Stimulated activated memory B cell treated with anti-CD40 and anti-IgM and Interleukin-4, amounts not matched to agents 10 μg/mL and 1 μg/mL and 100 μg/mL, for 72 hours (primary cell): ENCODE data around the gene RASSF4.
"Not testable (repeated sequence)": the region's sequence is repeated elsewhere in the genome, so short reads cannot be mapped to it uniquely, and the experiment has no call there.

Experiments used
- ATAC-seq: fragments of 150-1000 bp; cut with Tn5 transposase; 2 replicates; pipeline ENCODE4 v1.10.0; 2021
- H3K27ac Mint-ChIP-seq: one replicate; pipeline ENCODE4 v1.8.0; 2022; ENCODE audit warnings: mild to moderate bottlenecking, mixed read lengths
- H3K27me3 Mint-ChIP-seq: one replicate; pipeline ENCODE4 v1.8.0; 2022; ENCODE audit warnings: mixed read lengths
- H3K36me3 Mint-ChIP-seq: one replicate; pipeline ENCODE4 v1.8.0; 2022; ENCODE audit warnings: mixed read lengths
- H3K4me1 Mint-ChIP-seq: one replicate; pipeline ENCODE4 v1.8.0; 2022; ENCODE audit warnings: mixed read lengths
- H3K4me3 Mint-ChIP-seq: one replicate; pipeline ENCODE4 v1.8.0; 2022; ENCODE audit warnings: mild to moderate bottlenecking, moderate library complexity, mixed read lengths
- H3K9me3 Mint-ChIP-seq: one replicate; pipeline ENCODE4 v1.8.0; 2022; ENCODE audit warnings: mixed read lengths

RASSF4 gene

DNA sequence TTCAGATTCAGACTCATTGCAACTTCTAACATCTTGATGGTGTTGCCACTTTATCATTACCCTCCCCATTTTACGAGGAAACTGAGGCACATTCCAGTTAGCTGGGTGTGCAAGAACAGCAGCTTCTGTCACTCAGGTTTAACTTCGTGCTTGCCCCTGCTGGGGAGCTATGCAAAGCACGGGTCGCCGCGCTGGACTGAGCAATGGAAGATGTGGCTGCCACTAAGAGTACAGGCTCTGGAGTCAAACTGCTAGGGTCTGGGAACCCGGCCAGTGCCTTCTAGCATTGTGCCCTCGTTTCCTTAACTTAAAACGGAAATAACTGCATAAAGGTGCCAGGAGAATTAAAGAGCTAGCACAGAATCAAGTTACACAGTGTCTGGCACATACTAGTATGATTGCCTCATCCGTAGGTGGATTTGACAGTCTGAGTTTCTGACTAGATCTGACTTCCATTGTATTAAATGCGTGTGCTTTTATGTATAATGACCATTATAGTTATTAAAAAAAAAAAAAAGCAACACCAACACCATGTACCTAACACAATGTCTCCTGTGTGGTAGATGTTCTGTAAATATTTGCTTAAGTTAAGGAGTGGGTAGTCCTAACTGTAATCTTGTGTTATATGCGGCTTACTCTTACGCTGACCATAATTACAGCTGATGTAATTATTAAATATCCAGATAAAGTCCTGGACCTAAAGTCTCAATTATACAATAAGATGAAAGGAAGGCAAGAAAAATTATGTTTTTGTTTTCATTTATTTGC, 42.0 kb downstream of the RASSF4 start:
- ATAC-seq = peak; percentile 83
- H3K9me3 Mint-ChIP-seq = peaks cover 2% of the 10 kb centered on the region
- H3K36me3 Mint-ChIP-seq = peaks cover 37% of the 10 kb centered on the region
- H3K27ac Mint-ChIP-seq = peak overlapping the region; percentile 95
- H3K4me3 Mint-ChIP-seq = peak overlapping the region; percentile 83
- no peaks in the 10 kb centered on the region for H3K27me3 Mint-ChIP-seq
- H3K4me1 Mint-ChIP-seq = peaks cover 20% of the 10 kb centered on the region

DNA sequence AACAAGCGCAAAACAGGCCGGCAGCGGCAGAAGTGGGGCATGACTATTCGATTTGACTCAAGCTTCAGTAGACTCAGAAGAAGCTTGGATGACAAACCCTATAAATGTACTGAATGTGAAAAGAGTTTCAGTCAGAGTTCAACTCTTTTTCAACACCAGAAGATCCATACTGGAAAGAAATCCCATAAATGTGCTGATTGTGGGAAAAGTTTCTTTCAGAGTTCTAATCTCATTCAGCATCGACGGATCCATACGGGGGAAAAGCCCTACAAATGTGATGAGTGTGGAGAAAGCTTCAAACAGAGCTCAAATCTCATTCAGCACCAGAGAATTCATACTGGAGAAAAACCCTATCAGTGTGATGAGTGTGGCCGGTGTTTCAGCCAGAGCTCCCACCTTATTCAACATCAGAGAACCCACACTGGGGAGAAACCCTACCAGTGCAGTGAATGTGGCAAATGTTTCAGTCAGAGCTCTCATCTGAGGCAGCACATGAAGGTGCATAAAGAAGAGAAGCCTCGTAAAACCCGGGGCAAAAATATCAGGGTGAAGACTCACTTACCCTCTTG, 43.9 kb downstream of the RASSF4 start:
- no peak for ATAC-seq
- Mint-ChIP-seq H3K9me3 (peaks cover 2% of the 10 kb centered on the region), H3K27me3 (no peaks in the 10 kb centered on the region), H3K4me1 (peaks cover 20% of the 10 kb centered on the region), H3K4me3 (no peak overlapping the region), H3K27ac (no peak overlapping the region), H3K36me3 (peaks cover 37% of the 10 kb centered on the region)

DNA sequence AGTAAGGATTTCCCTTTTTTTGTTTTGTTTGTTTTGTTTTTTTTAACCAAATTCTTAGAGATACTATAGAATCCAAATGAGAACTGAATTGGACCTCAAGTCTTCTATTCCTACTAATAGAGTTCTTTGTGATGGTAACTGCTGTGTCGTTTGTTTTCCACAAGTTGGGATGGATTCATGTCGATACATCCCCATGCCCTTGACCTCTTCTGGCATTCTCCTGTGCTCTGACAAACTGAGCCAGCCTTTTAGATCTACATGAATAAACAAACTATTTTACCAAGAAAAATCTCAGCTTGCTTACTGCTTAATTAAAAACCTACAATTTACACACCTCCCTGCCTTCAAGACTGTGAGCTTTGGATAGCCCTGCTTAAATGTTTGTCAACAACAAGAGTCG, 45.1 kb downstream of the RASSF4 start:
- Mint-ChIP-seq H3K27me3 (no peaks in the 10 kb centered on the region), H3K9me3 (peaks cover 2% of the 10 kb centered on the region), H3K4me1 (peaks cover 18% of the 10 kb centered on the region), H3K27ac (no peak overlapping the region), H3K36me3 (peaks cover 37% of the 10 kb centered on the region), H3K4me3 (no peak overlapping the region)
- ATAC-seq = no peak

DNA sequence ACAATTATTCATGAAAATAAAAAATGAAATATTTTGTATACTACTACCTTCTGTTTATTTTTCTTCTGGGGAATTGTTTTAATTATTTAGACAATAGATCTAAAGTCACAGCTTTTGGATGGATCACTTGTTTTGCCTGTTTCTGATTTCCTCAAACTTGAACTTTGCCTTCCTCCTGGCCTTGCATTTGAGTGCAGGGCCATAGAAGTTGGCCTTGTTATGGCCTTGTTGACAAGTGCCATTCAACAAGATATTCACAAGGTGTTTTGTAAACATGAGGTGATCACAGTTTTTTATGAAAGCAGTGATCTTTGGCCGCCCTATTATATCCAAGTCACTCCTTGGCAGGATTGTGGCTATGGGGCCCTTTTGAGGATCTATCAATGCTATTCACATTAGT, 45.7 kb downstream of the RASSF4 start:
- H3K27ac Mint-ChIP-seq = no peak overlapping the region
- ATAC-seq = no peak
- H3K9me3 Mint-ChIP-seq = peaks cover 2% of the 10 kb centered on the region
- H3K27me3 Mint-ChIP-seq = no peaks in the 10 kb centered on the region
- peaks cover 11% of the 10 kb centered on the region for H3K4me1 Mint-ChIP-seq
- no peak overlapping the region for H3K4me3 Mint-ChIP-seq
- H3K36me3 Mint-ChIP-seq = peaks cover 37% of the 10 kb centered on the region

DNA sequence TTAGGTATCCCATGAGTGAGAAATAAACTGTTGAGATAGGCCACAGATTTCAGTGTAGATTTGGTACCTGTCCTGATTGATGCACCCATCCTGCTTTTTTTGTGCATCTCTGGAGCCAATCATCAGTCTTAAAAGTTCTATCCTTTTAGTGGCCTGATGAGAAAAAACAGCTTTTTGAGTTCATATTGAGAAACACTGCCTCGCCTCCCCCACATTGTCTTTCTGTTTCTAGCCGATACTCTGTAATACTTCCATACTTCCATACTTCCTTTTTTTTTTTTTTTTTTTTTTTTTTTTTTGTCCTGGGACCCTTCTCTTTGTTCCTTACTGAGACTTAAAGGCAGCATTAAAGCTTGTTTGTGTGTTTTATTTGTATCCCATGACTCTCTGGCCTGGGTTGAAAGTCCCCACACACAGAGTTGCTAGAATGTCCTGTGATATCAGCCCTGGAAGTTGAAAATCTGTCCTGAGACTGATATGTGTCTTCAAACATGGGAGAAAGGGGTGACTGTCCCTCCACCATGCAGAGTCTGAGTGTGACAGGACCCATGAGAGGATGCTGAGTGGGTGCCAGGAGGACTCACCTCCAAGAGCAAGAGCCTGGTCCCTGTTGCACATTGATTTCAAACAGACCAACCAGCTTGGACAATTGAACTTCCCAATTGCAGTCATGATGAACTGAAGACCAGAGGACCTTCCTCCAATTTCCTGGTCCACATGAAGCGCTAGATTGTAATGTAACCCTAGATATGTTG, 46.9 kb downstream of the RASSF4 start:
- Mint-ChIP-seq H3K4me1 (peaks cover 8% of the 10 kb centered on the region), H3K27ac (no peak overlapping the region), H3K4me3 (no peak overlapping the region), H3K36me3 (peaks cover 37% of the 10 kb centered on the region), H3K9me3 (peaks cover 2% of the 10 kb centered on the region), H3K27me3 (no peaks in the 10 kb centered on the region)
- no peak for ATAC-seq

DNA sequence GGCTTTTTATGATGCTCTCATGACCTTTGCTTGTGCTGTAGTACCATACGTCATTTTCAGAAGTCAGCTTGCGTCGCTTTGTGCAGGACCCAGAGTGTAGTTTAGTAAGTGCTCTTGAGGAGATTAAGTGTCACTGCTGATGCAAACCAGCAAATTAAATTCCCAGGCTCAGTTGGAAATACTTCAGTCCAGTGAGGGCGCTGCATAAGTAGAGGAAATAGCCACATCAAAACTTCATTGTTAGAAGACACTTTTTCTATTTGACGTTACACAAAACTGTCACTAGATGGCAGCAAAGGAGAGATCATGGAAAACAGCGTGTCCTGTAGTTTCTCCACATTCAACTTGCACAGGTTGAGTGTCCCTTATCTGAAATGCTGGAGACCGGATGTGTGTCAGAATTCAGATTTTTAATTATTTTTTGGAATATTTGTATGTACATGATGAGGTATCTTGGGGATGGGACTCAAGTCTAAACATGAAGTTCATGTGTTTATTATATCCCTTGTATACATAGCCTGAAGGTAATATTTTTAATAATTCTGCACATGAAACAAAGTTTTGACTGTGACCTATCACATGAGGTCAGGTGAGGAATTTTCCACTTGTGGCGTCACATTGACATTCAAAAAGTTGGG, 49.0 kb downstream of the RASSF4 start:
- Mint-ChIP-seq H3K4me3 (no peak overlapping the region), H3K27me3 (no peaks in the 10 kb centered on the region), H3K27ac (no peak overlapping the region), H3K36me3 (peaks cover 22% of the 10 kb centered on the region), H3K4me1 (no peaks in the 10 kb centered on the region), H3K9me3 (no peaks in the 10 kb centered on the region)
- peak; percentile 56 for ATAC-seq

DNA sequence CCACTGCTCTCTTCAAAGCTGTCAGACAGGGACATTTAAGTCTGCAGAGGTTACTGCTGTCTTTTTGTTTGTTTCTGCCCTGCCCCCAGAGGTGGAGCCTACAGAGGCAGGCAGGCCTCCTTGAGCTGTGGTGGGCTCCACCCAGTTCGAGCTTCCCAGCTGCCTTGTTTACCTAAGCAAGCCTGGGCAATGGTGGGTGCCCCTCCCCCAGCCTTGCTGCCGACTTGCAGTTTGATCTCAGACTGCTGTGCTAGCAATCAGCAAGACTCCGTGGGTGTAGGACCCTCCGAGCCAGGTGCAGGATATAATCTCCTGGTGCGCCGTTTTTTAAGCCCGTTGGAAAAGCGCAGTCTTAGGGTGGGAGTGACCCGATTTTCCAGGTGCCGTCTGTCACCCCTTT, 55.0 kb downstream of the RASSF4 start:
- not testable (repeated sequence) for H3K9me3 Mint-ChIP-seq

DNA sequence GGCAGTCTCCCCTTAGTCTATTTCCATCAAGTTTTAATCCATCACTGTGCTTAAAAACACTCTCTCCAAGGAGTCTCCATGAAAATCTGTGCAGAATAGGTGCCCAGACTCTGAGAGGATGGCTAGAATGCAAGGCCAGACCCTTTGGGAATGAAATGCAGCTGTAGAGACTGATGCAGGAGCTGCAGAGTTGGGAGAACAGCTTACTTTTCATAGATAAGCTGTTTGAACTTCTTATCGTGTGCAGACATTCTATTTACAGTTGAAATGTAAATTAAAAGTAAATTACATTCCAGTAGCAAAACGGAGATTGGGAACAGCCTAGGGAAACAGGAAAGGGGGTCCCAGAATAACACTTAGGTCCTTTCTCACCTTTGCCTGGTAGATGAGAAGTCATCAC, 56.0 kb downstream of the RASSF4 start:
- H3K27ac Mint-ChIP-seq = no peak overlapping the region
- no peak for ATAC-seq
- no peaks in the 10 kb centered on the region for H3K27me3 Mint-ChIP-seq
- H3K4me3 Mint-ChIP-seq = no peak overlapping the region
- H3K36me3 Mint-ChIP-seq = no peaks in the 10 kb centered on the region
- H3K4me1 Mint-ChIP-seq = no peaks in the 10 kb centered on the region
- H3K9me3 Mint-ChIP-seq = no peaks in the 10 kb centered on the region

More for the DNA sequence above, 55.0 kb downstream of the RASSF4 start:
- not testable (repeated sequence) for H3K4me1 Mint-ChIP-seq, ATAC-seq, H3K27ac Mint-ChIP-seq, H3K4me3 Mint-ChIP-seq, H3K27me3 Mint-ChIP-seq, H3K36me3 Mint-ChIP-seq

DNA sequence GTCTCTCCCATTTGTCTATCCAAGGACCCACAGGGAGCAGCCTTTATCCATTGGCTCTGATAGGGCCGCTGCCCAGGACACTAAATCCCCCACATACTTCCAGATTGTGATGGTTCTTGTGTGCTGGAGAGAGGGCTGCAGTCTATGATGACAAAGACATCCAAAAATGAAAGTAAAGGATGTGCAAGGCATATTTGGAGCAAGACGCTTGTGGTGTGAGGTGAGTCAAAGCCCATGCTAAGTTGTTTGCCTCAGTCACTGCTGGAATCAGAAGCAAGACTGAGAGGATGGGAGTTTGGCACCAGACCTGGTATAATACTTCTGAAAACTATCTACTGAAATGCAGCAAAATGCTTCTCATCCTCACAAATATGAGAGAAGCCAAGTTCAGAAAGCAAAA, 63.8 kb downstream of the RASSF4 start:
- Mint-ChIP-seq H3K36me3 (peaks cover 9% of the 10 kb centered on the region), H3K9me3 (peaks cover 10% of the 10 kb centered on the region), H3K4me3 (no peak overlapping the region), H3K27ac (no peak overlapping the region), H3K27me3 (no peaks in the 10 kb centered on the region), H3K4me1 (no peaks in the 10 kb centered on the region)
- no peak for ATAC-seq

DNA sequence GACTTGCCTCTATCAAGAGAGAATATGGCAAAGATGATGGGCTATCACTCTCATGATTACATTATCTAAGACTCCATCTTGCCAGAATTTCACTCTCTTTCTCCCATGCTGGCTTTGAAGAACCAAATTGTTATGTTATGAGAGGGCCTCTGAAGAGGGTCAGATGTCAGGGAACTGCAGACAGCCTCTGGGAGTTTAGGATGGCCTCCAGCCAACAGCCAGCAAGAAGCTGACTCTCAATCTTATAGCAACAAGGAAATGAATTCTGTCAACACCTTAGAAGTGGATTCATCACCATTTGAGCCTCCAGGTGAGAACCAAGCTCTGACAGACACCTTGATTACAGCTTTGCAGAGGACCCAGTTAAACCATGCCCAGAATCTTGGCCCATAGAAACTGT, 74.7 kb downstream of the RASSF4 start:
- ATAC-seq = no peak
- H3K27ac Mint-ChIP-seq = no peak overlapping the region
- H3K4me3 Mint-ChIP-seq = no peak overlapping the region
- H3K27me3 Mint-ChIP-seq = peaks cover 35% of the 10 kb centered on the region
- H3K36me3 Mint-ChIP-seq = peaks cover 6% of the 10 kb centered on the region
- no peaks in the 10 kb centered on the region for H3K4me1 Mint-ChIP-seq
- peaks cover 21% of the 10 kb centered on the region for H3K9me3 Mint-ChIP-seq

DNA sequence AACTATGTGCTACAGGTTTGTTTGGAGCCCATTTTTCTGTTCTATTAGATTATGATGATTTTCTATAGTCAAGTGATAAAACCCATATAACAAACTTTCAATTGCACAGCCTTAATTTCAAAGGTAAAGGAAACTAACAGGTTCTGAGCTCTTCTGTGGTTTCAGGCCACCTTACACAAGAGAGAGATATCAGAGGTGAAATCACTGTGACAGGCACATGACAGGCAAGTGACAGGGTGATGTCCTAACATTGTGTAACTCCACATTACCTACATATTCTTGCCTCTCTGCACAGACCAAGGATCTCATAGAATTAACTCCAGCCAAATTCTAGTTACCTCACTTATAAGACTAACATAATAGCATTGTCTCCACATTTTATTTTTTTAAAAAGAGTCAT, 76.1 kb downstream of the RASSF4 start:
- Mint-ChIP-seq H3K27me3 (peaks cover 35% of the 10 kb centered on the region), H3K4me1 (no peaks in the 10 kb centered on the region), H3K9me3 (peaks cover 14% of the 10 kb centered on the region), H3K4me3 (no peak overlapping the region), H3K27ac (no peak overlapping the region), H3K36me3 (peaks cover 6% of the 10 kb centered on the region)
- no peak for ATAC-seq

DNA sequence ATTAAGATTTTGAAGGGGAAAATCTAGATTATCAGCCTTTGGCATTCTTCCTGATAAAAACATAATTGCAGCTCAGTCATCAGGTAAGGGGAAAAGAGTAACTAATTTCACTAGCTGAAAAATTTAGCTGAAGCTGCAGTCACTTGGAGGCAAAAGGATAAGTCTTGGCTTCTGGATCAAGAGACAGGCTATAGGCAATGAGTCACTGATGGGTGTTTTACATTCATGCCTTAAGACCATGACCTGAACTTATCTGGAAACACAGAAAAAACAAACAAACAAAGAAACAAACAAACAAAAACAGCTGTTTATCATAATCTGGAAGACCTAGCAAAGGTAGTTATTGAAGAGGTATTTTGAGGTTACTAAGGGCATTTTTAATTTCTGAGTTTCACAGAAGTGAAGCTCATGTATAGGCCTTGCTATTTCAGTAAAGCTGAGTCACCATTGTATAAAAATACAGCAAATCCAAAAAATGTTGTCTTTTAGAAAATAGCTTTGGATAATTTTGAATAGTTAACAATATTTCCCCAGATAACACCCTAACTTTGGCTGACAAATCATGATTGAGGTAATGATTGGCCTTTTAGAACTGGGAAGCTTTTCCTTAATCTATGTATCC, 81.4 kb downstream of the RASSF4 start:
- Mint-ChIP-seq H3K9me3 (no peaks in the 10 kb centered on the region), H3K4me1 (no peaks in the 10 kb centered on the region), H3K27ac (no peak overlapping the region), H3K27me3 (peaks cover 26% of the 10 kb centered on the region), H3K4me3 (no peak overlapping the region), H3K36me3 (no peaks in the 10 kb centered on the region)
- no peak for ATAC-seq

DNA sequence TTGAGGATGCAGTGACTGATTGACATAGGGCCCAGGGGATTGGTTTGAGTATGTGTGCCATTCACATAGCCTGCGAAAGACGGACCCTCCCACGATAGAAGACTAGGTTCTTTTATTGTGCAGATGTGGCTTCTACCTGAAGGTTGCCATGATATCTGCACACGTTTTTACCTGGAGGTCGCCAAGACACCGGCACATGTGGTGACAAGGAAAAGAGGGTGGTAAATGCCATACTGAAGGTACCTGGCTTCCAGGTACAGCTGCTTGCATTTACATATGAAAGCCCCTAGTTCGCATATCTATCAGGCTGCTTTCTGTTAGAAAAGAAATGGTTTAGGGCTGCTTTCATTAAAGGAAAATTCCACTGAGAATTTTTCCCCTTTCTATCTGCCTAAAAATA, 84.7 kb downstream of the RASSF4 start:
- no peaks in the 10 kb centered on the region for H3K4me1 Mint-ChIP-seq
- H3K27ac Mint-ChIP-seq = no peak overlapping the region
- H3K36me3 Mint-ChIP-seq = no peaks in the 10 kb centered on the region
- H3K9me3 Mint-ChIP-seq = peaks cover 6% of the 10 kb centered on the region
- ATAC-seq = no peak
- peaks cover 16% of the 10 kb centered on the region for H3K27me3 Mint-ChIP-seq
- H3K4me3 Mint-ChIP-seq = no peak overlapping the region
